ENCODE measurements around the gene ANKH. TPM values are rescaled to one million over a fixed set of nuclear protein-coding genes. Genes with fewer than 3 reads are reported as not detected.

Gene ANKH
- total and polyA plus RNA-seq, 2 donors (not counting 1 experiment from before 2014, with no cell fraction given) = 13.7 to 71.1 TPM

DNA sequence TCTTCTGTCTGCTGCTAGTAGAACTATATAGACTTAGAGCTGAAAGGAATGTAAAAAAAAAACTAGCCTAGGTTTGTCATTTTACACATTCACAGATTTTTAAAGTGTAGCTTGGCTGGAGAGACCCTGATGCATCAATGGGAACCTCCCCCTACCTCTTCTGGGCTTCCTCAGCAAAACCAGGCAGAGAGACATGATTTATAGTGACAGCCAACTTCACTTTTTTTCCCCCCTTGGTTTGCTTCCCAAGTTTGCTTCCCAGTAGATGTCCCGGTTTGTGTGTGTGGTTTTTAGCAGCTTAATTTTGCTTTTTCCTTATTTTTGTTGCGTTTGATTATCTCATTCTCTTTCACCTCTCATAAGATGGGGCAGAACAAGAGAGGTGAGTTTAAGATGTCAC, 205.2 kb downstream of the ANKH start:
- intact Hi-C loops (cut with micrococcal nuclease) = loop anchor here (5.0 to 10.0 kb wide), 7 partner anchors 84 to 1798 kb away; partner anchors contain the start of genes OTULINL and ZNF622
- no peak for TF ChIP-seq EZH2 (IDR thresholded peaks at IDR 0.05; ENCODE audit: borderline replicate concordance, insufficient read depth, low read depth, low read length, poor library complexity, severe bottlenecking)
- TF ChIP-seq, protein P1, sequence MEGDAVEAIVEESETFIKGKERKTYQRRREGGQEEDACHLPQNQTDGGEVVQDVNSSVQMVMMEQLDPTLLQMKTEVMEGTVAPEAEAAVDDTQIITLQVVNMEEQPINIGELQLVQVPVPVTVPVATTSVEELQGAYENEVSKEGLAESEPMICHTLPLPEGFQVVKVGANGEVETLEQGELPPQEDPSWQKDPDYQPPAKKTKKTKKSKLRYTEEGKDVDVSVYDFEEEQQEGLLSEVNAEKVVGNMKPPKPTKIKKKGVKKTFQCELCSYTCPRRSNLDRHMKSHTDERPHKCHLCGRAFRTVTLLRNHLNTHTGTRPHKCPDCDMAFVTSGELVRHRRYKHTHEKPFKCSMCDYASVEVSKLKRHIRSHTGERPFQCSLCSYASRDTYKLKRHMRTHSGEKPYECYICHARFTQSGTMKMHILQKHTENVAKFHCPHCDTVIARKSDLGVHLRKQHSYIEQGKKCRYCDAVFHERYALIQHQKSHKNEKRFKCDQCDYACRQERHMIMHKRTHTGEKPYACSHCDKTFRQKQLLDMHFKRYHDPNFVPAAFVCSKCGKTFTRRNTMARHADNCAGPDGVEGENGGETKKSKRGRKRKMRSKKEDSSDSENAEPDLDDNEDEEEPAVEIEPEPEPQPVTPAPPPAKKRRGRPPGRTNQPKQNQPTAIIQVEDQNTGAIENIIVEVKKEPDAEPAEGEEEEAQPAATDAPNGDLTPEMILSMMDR (IDR thresholded peaks at IDR 0.05) = no peak
- peak overlapping the region; percentile 14 to 89 for H3K27ac ChIP-seq (ENCODE audit: low read length in 2 of 2)
- CTCF ChIA-PET = interaction anchor here (1.1 to 1.7 kb wide), 4 partner anchors 10 to 200 kb away, joined by 3 to 10 read pairs (median 6); no protein-coding TSS in a partner anchor
- no peak overlapping the region for H2AFZ ChIP-seq (ENCODE audit: insufficient read depth, low read depth, low read length, poor library complexity, severe bottlenecking)
- POLR2A ChIA-PET = no interaction called here
- H3K27me3 Mint-ChIP-seq = no peaks in the 10 kb centered on the region
- H3K27ac Mint-ChIP-seq = peak overlapping the region; percentile 93
- H3K4me1 Mint-ChIP-seq = peaks cover 72% of the 10 kb centered on the region
- peaks cover 41% of the 10 kb centered on the region for H4K20me1 ChIP-seq (ENCODE audit: control insufficient read depth, insufficient read depth, low read length, poor library complexity, severe bottlenecking)
- peaks cover 55 to 65% of the 10 kb centered on the region in 2 donors for H3K4me1 ChIP-seq (ENCODE audit: control insufficient read depth in 2 of 2, insufficient read depth in 2 of 2, low read length in 2 of 2)
- H3K27me3 ChIP-seq (replicated peaks in 1 of 4; ENCODE audit: control extremely low read depth in 1 of 4, control insufficient read depth in 3 of 4, insufficient read depth in 4 of 4, low read length in 3 of 4) = no peaks in the 10 kb centered on the region
- H3K9ac ChIP-seq (ENCODE audit: low read length) = peak overlapping the region; percentile 72
- H3K4me3 Mint-ChIP-seq = peak overlapping the region; percentile 95
- peaks cover 0 to 4% of the 10 kb centered on the region in 2 experiments for H3K36me3 ChIP-seq (replicated peaks in 1 of 2; ENCODE audit: control extremely low read depth in 1 of 2, control insufficient read depth in 1 of 2, extremely low read depth in 1 of 2, insufficient read depth in 2 of 2, low read length in 1 of 2)
- peak overlapping the region; percentile 80 for H3K4me2 ChIP-seq (replicated peaks; ENCODE audit: low read depth, low read length, poor library complexity, severe bottlenecking)
- peak overlapping the region in 2 of 5 experiments; percentile 75 to 78 for H3K4me3 ChIP-seq (ENCODE audit: control extremely low read depth in 1 of 5, extremely low read depth in 1 of 5, insufficient read depth in 1 of 5, low read depth in 2 of 5, low read length in 4 of 5)
- no CpG with 5 or more reads among the region's 2 CpGs for WGBS (ENCODE audit: insufficient coverage)
- peaks cover 68% of the 10 kb centered on the region for H3K79me2 ChIP-seq (ENCODE audit: control insufficient read depth, insufficient read depth, low read length)
- ATAC-seq (ENCODE audit: low read depth) = no peak
- DNase-seq = no peak
- no peaks in the 10 kb centered on the region for H3K9me3 Mint-ChIP-seq (ENCODE audit: insufficient read depth)
- H3K9me3 ChIP-seq (ENCODE audit: control extremely low read depth in 1 of 3, control insufficient read depth in 2 of 3, insufficient read depth in 1 of 3, low read length in 2 of 3) = no peaks in the 10 kb centered on the region

DNA sequence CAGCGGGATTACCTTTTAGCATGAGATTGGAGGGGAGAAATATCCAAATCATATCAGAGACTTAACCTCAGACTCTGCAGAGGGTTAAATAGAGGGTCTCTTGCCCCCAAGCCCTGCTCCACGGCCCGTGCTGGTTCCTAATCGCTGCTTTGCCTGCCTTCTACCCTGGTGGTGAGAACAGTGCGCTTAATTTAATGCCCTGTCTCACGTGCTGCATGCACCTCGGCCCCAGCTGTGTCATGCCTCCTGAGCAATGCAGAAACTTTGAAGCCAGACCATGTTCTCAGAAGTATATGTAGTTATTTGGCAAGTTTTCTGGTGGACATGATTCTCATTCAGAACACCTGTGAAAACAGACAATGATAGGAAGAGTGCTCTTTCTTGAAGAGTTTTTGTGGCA, 205.6 kb downstream of the ANKH start:
- peak overlapping the region; percentile 75 to 91 (median 79) for H3K4me3 ChIP-seq (ENCODE audit: control extremely low read depth in 1 of 5, extremely low read depth in 1 of 5, insufficient read depth in 1 of 5, low read depth in 2 of 5, low read length in 4 of 5)
- no peak for TF ChIP-seq EZH2 (IDR thresholded peaks at IDR 0.05; ENCODE audit: borderline replicate concordance, insufficient read depth, low read depth, low read length, poor library complexity, severe bottlenecking)
- TF ChIP-seq, protein P1 (IDR thresholded peaks at IDR 0.05) = peak; percentile 34
- H3K9me3 Mint-ChIP-seq (ENCODE audit: insufficient read depth) = no peaks in the 10 kb centered on the region
- H3K9me3 ChIP-seq (ENCODE audit: control extremely low read depth in 1 of 3, control insufficient read depth in 2 of 3, insufficient read depth in 1 of 3, low read length in 2 of 3) = no peaks in the 10 kb centered on the region
- peak overlapping the region; percentile 95 for H3K4me3 Mint-ChIP-seq
- H3K27ac ChIP-seq (ENCODE audit: low read length in 2 of 2) = peak overlapping the region; percentile 14 to 89
- H4K20me1 ChIP-seq (ENCODE audit: control insufficient read depth, insufficient read depth, low read length, poor library complexity, severe bottlenecking) = peaks cover 37% of the 10 kb centered on the region
- H3K79me2 ChIP-seq (ENCODE audit: control insufficient read depth, insufficient read depth, low read length) = peaks cover 64% of the 10 kb centered on the region
- DNase-seq (peak; percentile 79), ATAC-seq (ENCODE audit: low read depth) (peak; percentile 25)
- 0% methylated on average over 6 of the region's 7 CpGs for WGBS (ENCODE audit: insufficient coverage)
- ChIA-PET POLR2A (no interaction called here), CTCF (interaction anchor here (1.2 to 1.7 kb wide), 3 partner anchors 10 to 200 kb away, joined by 3 to 10 read pairs (median 8); no protein-coding TSS in a partner anchor)
- intact Hi-C loops (cut with micrococcal nuclease) = loop anchor here (1.0 to 10.0 kb wide), 9 partner anchors 9 to 1799 kb away; partner anchors contain the start of genes OTULINL and ZNF622
- H3K4me2 ChIP-seq (replicated peaks; ENCODE audit: low read depth, low read length, poor library complexity, severe bottlenecking) = peak overlapping the region; percentile 80
- peaks cover 0 to 4% of the 10 kb centered on the region in 2 experiments for H3K36me3 ChIP-seq (replicated peaks in 1 of 2; ENCODE audit: control extremely low read depth in 1 of 2, control insufficient read depth in 1 of 2, extremely low read depth in 1 of 2, insufficient read depth in 2 of 2, low read length in 1 of 2)
- peaks cover 71% of the 10 kb centered on the region for H3K4me1 Mint-ChIP-seq
- peak overlapping the region; percentile 72 for H3K9ac ChIP-seq (ENCODE audit: low read length)
- H3K27me3 Mint-ChIP-seq = no peaks in the 10 kb centered on the region
- H2AFZ ChIP-seq (ENCODE audit: insufficient read depth, low read depth, low read length, poor library complexity, severe bottlenecking) = no peak overlapping the region
- H3K27ac Mint-ChIP-seq = peak overlapping the region; percentile 93
- no peaks in the 10 kb centered on the region for H3K27me3 ChIP-seq (replicated peaks in 1 of 4; ENCODE audit: control extremely low read depth in 1 of 4, control insufficient read depth in 3 of 4, insufficient read depth in 4 of 4, low read length in 3 of 4)
- H3K4me1 ChIP-seq (ENCODE audit: control insufficient read depth in 2 of 2, insufficient read depth in 2 of 2, low read length in 2 of 2) = peaks cover 53 to 64% of the 10 kb centered on the region in 2 donors
